AG20443 (cell line): Measurements from ENCODE around the gene GDPD5.

Experiments
- DNase-seq: peaks from one replicate; pipeline ENCODE4 v3.0.0; 2012; ENCODE audit warnings: low spot score, mixed read lengths

GDPD5 gene

GRCh38 chr11:75447415-75447814 lies 78.3 kb downstream of the GDPD5 start:
- DNase-seq = no peak

DNA sequence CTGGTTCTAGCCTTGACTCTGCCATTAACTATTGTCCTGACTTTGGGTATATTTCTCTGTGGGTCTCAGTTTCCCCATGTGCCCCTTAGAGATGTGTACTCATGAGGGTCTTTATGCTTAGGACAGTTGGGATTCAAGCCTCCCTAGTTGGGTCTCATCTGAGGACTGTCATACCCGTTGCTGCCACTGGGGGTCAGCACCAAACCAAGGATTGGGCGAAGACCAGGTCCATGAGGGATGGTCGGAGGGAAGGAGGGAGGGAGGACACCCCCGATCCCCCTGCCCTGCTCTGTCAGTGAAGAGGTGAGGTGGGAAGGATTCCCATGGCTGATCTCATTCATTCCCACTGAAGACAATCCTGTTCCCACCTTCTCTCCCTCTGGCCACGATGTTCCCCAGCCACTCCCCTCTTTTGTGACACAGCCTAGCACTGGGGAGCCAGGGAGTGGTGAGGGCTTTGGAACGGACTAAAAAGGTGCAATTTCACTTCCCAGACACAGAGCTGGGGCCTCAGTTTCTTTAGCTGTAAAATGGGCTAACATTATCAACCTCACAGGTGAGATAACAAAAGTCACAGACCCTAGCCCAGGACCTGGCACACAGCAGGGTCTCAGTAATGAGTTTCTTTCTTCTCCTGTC lies 80.3 kb downstream of the GDPD5 start:
- peak; percentile 82 for DNase-seq

DNA sequence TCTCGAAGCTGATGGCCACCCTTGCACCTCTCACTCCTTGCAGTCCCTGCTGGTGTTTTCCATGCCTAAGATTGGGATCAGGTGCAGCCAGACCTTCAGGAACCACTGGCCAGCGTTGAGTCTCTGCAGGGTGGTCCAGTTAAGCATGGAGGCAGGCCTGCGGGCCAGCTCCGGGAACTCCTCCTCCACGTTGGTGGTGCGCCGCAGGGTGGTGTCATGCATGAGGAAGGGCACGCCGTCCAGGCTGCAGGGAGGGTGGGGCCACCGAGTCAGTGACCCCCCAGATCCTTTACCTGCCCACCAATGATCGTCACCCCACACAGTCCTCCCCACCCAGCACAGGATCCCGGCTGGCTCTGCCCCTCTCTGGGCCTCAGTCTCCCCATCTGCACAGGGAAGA lies 82.7 kb downstream of the GDPD5 start:
- no peak for DNase-seq

DNA sequence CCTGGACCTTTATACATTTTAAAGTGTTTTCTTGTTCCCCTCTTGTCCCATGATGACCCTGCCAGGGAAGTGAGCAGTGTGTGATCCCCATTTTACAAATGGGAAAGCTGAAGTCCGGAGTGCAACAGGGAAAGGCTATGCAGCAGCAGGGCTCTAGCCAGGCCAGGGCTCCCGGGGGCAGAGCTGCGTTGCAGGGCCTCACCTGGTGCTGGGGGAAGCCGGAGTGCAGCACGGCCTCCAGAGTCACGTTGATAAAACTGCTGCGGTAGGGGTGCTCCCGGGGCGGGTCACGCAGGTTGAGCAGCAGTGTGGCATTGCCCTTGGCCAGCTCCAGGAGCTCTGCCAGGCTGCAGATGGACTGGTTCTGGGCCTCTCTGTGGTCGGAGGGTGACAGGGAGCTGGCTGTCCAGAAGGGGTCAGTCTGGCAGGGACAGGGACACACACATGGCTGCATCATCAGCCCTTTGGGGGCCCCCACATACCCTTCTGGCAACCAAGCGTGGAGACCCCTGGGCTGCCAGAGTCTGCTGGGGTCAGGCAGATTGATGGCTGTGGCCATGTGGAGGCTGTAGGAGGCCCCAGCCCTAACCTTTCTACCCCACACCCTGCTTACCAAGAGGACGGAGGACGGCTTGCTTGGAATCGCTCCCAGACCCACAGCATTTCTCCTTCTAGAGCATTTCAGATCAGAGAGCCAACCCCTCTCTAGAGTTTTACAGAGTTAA lies 83.4 kb downstream of the GDPD5 start:
- DNase-seq = no peak

DNA sequence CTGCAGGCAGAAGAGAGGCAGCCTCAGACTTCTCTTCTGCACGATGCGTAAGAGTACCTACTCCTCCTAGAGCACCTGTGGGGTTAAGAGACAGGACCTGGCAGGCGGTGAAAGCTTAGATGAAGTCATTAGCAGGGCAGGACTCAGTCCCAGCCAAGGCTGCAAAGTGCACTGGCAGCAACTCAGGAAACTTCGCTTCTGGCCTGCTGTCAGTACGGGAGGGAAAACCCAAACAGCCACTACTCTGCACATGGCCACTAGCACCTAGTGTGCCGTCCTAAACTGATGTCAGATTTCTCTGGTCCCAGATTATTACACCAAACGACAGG lies 84.0 kb downstream of the GDPD5 start:
- DNase-seq = no peak

GRCh38 chr11:75440960-75441803 lies 84.6 kb downstream of the GDPD5 start:
- no peak for DNase-seq

GRCh38 chr11:75439495-75440120 lies 86.1 kb downstream of the GDPD5 start:
- DNase-seq = no peak

DNA sequence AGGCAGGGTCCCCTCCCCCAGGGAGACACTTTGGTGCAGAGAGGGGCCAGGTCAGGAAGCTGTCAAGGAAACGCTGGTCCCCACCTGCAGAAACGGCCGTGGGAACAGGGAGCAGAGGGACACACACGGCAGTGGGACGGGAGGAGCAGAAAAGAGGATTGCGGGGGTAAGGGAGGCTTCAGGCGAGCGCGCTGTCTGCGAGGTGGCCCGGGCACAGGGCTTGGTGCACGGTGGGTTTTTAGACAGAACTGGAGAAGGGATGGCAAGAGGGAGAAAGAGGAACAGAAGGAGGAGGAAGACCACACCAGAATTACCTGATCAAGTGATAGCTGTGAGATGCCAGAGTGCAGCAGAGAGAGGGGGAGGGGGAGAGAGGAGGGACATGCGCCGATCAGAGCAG lies 86.7 kb downstream of the GDPD5 start:
- no peak for DNase-seq

DNA sequence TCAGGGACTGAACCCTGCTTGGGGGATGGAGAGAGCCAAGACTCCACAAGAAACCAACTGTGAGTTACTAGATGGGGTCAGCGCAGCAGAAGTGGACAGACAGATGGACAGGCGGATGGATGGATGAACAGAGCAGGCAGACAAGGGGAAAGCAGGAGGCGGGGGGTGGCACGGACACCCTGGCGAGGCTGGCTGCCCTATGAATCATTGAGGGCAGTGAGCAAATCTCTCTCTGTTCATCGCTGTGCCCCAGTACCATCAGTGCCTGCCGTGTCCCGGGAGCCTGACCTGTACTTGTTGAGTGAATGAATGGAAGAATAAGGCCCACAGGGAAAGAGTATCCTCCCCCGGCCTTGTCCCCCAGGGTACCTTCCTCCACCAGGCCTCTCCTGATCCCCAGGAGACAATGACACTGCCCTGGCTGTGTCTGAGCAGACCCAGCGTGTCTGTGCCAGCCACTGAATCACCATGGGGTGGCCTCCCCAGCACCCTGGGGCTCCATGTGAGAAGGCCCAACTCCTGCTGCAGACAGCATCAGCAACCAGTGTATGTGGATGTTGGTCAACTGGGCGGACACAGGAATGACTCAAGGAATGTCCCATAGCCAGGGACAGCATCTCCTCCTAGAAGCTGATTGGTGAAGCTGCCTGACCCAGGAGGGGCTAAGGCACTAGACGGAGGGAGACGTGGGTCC lies 87.6 kb downstream of the GDPD5 start:
- DNase-seq = peak; percentile 34

- DNase-seq = no peak
These were observed 88.9 kb downstream of the GDPD5 start for GRCh38 chr11:75436806-75437205.

GRCh38 chr11:75435571-75435925 lies 90.2 kb downstream of the GDPD5 start:
- DNase-seq = no peak

GRCh38 chr11:75434886-75435570 lies 90.7 kb downstream of the GDPD5 start:
- DNase-seq = no peak

- DNase-seq = no peak
These were observed 91.7 kb downstream of the GDPD5 start for GRCh38 chr11:75434051-75434450.

GRCh38 chr11:75433443-75433842 lies 92.3 kb downstream of the GDPD5 start:
- DNase-seq = no peak

DNA sequence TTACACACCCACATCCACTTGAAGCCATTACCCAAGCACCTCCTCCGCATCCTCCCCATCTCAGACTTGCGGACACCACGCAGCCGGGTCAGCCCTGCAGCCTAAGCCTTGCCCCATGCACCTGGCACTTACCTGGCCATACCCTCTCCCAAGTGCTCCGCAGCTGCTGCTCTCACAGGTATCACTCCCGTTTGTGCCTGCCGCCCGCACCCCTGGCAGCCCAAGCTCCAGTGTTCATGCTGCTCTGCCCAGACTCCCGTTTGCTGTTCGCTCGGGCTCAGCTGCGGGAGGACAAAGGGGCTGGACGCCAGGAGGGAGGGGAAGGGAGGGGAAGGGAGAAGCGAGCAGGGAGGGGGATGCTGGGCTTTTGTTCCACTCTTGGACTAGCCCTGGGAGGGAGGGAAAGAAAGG lies 92.8 kb downstream of the GDPD5 start, which contains the start of gene KLHL35:
TSS of gene KLHL35 (minus strand) at position 293 of the 411 bp plus-strand sequence. CDS start 2,574 bp downstream, outside the sequence.
- DNase-seq = no peak

DNA sequence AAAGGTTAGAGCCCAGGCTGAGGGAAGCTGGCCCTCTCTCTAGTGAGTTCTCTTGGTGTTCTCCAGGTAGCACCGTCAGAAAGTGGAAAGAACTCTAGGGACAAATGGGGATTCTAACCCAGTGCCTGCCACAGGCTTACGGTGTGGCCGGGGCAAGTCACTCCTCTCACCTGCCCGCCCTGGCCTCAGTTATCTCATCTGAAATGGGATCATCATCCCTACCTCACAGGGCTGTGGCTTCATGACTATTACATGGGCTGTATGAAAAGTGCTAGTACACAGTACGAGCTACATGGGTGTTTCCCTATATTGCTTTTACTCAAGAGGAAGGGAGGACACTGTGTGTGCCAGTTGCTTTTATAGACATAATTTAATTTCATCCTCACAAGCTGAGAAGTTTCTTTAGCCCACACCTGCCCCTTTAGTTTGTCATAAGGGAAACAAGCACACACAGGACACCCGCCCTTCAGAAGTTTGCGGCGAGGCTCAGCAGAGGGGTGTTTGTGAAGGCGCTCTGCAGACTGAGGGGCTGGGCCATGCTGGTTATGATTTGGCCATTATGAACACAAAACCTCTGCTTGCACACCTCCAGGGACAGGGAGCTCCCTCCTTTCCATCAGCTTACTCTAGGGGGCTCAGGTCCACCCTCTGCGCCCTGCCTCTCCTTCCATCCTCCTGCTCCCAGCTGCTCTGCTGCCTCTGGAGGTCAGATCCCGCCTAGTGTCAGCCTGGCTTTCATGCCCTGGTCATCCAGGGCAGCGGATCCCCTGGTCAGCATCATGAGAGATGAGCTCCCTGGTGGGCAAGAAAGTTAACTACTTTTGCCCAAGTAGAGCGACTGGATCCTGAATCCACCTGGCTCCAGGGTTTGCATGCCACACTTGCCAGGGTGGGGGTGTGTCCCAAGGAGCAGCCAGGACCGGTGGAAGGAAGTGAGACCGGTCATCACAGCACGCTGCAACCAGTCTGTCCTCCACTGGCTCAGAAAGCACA lies 93.9 kb downstream of the GDPD5 start:
- peak; percentile 33 for DNase-seq

- DNase-seq = no peak
These were observed 94.8 kb downstream of the GDPD5 start for GRCh38 chr11:75430714-75431532.

- DNase-seq = peak; percentile 95
These were observed 95.6 kb downstream of the GDPD5 start for GRCh38 chr11:75429902-75430713.

- no peak for DNase-seq
These were observed 96.2 kb downstream of the GDPD5 start for GRCh38 chr11:75429641-75429901.
